ENCODE measurements around the gene UBALD1.
"Not testable (repeated sequence)": the region's sequence is repeated elsewhere in the genome, so short reads cannot be mapped to it uniquely, and the experiment has no call there.

UBALD1 gene

DNA sequence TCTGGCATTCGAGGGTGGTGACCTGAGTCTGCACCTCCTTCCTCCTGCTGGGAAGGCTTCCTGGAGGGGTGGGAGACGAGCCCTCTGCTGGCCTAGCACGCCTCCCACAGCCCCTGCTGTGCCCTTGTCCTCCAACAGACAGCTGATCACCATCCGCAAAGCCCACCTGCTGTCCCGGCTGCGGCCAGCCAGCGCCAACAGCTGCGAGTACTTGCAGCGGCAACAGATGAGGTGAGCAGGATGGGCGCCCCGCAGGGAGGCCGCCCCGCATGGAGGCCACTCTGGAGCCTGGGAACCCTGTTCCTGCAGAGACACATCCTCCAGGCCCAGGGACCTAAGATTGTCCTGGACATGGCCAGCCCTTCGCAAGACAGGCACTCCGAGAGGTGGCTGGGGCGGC is 21.6 kb downstream of the UBALD1 start:
- DNase-seq = no peak

DNA sequence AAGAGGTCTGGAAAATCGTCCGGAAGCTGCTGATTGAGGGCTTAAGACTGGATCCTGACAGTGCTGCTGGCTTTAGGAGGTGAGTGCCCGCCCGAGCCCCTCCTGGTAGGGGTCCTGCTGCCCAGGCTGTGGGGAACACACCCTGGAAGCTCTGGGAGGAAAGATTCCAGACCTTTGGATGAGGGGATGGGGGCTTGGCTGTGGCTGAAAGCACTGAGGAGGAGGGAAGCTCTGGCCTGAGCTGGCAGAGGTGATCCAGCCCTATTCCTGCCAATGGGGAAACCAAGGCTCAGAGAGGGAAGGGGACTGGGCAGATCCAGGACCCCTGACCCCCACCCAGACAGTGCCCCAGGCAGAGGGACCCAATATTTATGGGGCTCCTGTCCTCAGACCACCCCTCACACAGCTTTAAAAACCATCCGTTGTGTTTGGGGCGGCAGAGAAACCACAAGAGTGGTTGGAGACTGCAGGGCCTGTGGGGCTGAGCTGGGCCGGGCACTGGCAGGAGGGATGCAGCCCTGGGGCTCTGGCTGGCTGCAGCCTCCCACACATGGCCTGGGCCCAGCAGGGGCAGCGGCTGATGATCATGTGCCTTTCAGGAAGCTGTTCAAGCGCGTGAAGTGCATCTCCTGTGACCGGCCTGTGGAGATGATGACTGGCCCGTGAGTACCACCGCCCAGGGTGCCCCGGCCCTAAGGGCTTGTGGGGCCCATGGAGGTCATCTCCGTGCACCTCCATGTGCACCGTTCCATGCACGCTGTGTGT is 22.8 kb downstream of the UBALD1 start:
- DNase-seq = no peak

DNA sequence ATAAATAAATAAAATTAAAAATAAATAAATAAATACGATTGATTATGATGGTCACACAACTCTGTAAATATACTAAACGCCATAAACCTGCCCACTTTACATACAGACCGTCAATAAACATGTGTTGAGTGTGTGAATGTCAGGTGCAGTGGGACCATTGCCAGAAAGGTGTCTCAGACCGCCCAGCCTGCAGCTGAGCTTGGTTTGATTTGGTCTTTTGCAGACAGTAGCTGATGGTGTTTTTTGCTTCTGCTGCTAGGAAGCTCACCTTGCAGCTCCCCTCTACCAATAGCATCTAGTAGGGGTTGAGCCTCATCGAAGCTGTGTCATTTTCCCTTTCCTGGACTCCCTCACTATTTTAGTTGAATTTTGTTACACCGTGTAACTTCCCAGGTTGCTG is 23.5 kb downstream of the UBALD1 start:
- no peak for DNase-seq

DNA sequence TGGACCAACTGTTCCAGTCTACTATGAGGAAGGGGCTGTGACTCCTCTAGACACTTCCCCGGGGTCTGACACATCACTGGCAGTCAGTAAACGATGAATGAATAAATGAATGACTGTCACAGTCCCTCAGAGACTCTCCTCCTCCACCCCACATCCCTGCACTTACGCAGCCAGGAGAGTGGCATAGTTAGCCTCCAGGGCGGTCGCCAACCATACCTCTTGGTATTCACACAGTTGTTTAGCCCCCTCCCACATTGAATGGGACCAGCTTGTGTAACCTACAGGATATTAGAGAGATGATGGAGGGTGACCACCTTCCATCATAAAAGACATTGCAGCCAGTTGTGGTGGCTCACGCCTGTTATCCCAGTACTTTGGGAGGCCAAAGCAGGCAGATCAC is 25.7 kb downstream of the UBALD1 start:
- DNase-seq = no peak

DNA sequence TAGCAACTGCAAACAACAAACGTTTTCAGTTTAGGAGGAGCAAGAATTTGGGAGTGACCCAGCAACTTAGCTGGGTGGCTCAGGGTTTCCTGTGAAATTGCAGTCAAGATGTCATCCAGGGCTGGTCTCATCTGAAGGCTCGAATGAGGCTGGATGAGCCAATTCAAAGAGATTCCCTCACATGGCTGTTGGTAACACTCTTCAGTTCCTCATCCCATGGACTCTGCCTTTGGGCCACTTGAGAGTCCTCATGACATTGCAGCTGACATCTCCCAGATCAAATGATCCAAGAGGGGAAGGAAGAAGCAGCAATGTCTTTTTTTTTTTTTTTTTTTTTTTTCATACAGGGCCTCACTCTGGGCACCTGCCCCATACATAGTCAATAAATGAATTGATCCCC is 26.3 kb downstream of the UBALD1 start:
- DNase-seq = no peak

DNA sequence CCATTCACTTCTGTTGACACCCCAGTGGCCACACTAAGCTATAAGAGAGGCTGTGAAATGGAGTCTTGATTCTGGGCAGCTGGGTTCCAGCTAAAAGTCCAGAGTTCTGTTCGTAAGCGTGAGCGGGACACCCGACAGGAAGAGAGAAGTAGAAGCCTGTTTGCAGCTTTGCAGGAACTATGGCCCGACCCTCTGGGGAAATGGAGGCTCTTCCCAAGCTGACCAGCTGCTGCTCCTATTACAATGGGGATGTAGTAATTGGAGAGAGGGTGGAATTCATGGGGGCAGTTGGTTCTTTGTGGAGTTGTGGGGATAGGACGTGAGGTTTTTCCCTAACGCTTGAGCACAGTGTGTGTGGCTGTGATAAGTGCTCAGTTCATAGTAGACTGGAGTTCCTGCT is 28.4 kb downstream of the UBALD1 start:
- no peak for DNase-seq

DNA sequence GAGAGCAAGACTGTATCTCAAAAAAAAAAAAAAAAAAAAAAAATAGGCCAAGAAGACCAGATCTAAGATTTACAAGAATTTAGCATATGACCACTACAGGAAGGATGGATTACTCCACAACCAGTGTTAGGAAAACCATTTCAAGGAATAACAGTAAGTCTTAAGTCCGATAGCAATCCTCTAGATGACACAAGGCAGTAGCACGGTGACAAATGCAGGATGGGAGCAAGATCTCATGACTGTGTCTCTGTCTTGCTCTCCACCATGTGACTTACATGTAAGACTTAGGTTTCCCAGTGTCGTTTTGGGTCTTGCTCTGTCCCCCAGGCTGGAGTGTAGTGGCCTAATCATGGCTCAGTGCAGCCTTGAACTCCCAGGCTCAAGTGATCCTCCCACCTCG is 30.8 kb downstream of the UBALD1 start:
- no peak for DNase-seq

DNA sequence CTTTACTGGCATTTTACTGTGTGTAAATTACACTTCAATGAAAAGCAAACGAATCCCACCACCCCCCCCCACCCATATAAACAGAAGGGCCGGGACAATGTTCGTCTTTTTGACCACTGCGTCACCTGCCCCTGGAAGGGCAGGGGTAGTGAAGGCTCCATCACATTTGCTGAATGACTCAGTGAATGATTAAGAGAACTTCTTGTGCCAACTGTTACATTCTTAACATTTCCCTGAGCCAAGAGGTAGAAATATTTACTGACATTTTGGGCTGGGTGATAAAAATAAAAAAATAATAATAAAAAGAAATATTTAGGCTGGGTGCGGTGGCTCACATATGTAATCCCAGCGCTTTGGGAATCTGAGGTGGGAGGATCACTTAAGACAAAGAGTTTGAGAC is 34.4 kb downstream of the UBALD1 start:
- DNase-seq = no peak

DNA sequence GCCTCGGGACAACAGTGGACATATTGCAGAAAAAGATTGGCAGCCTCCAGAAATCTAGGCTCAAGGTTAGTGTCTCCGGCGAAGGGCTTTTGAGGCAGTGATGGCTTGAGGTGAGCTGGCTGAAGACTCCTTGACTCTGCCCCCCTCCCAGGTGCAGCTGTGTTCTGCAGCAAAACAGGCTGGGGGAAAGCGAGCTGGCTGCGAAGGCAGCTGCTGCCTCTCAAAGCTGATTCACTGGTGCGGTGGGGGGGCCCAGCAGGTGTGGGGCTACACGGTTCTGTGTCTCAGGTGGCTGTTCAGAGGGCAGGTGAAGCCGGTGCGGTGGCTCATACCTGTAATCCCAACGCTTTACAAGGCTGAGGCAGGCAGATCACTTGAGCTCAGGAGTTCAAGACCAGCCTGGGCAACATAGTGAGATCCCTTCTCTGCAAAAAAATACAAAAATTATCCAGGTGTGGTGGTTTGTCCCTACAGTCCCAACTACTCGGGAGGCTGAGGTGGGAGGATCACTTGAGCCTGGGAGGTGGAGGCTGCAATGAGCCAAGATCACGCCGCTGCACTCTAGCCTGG is 35.6 kb downstream of the UBALD1 start:
- DNase-seq = no peak

DNA sequence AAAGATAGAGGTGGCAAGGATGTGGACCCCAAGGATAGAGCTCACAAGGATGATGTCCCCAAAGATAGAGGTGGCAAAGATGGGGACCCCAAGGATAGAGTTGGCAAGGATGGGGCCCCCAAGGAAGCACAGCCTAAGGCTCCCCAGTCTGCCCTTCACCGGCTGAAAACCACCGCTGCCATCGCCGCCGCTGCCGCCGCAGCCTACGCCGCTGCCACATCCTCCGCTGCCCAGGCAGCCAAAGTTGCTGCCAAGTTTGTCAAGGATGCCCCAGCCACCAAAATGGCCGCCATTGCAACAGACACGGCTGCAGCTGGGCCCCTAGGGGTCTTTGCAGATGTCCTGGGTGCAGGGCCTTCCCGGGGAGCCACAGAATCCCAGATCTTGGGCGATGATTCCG is 38.7 kb downstream of the UBALD1 start:
- no peak for DNase-seq

DNA sequence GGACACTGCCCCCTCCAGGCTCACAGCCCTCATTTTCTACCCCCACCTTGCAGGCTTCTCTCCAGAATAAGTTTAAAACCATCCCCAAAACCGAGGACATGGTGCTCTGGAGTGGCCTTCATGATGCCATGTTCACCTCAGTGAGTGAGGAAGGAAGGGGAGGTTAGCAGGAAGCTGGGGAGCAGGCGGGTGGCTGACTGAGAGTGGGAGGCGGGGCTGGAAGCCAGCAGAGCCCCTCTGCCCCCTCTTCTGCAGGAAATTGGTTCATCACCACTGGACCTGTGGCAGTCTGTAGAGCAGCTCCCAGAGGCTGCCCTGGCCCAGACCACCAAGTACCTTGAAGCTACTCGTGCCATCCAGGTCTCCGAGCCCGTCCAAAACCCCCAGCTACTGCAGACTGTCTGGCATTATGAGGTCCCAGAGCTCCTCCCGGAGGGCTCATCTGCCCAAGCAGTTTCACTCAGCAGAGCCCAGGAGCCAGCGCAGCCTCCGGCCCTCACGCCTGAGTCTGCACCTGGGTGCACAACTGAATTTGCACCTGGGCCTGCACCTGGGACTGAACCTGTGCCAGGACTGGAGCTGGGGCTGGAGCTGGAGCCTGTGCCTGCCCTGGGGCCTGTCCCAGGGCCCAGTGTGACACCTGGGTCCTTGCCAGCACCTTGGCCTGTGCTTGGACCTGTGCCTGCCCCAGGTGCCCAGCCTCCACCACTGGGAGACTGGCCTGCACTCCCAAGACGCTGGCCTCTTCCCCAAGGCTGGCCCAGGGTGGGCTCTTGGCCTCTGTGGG is 39.6 kb downstream of the UBALD1 start:
- DNase-seq = no peak

DNA sequence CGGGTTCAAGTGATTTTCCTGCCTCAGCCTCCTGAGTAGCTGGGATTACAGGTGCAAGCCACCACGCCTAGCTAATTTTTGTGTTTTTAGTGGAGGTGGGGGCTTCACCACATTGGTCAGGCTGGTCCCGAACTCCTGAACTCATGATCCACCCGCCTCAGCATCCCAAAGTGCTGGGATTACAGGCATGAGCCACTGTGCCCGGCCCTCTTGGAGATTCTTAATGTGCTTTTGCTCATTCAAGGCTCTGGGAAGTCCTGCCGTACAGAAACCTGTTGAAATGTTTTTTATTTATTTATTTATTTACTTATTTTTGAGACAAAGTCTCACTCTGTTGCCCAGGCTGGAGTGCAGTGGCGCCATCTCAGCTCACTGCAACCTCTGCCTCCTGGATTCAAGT is 40.8 kb downstream of the UBALD1 start:
- DNase-seq = not testable (repeated sequence)

DNA sequence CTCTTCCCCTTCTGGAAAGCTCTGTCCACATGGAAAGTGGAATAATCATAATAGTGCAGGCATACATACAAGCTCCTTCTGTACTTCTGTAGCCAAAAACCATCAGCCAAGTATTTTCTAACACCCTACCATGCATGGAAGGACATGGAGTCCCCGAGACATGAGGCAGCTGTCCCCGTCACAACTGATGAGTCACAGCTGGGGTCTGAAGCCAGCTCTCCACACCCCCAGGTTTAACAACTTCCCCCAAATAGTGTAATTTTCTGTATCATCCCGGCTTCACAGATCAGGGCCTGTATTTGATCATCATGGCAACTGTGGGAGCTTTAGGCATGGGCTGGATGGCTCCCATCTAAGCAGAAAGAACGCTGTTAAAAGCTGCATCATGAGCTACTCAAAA is 42.0 kb downstream of the UBALD1 start:
- no peak for DNase-seq

DNA sequence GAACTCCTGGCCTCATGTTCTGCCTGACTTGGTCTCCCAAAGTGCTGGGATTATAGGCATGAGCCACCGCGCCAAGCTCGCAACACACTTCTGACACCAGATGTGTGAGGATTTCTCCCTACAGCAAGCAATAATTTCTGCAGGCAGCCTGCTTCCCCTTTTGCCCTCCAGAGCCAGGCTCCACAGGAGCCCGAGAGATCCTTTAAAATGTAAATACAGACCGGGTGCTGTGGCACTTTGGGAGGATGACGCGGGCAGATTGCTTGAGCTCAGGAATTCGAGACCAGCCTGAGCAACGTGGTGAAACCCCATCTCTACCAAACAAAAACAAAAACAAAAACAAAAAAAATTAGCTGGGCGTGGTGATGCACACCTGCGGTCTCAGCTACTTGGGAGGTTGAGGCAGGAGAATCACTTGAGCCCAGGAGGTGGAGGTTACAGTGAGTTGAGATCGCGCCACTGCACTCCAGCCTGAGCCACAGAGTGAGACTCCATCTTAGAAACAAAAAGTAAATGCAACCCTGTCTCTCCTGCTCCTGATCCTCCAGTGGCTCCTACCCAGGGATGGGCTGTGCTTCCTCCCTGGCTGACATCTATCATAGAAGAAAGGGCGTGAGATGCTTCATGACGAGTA is 43.9 kb downstream of the UBALD1 start:
- DNase-seq = no peak

DNA sequence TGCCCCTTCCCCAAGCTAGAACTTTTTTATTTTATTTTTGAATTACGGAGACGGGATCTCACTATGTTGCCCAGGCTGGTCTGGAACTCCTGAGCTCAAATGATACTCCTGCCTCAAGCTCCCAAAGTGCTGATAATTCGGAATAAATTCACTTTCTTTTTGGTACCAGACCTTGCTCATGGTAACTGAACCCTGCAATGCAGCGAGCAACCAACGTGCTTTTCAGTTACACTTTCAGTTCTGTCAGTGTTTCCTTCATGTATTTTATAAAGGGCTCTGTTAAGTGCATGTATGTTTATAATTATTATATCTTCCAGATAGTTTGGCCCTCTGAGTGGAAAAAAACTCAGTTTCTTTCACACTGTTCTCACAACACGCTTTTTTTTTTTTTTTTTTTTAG is 44.6 kb downstream of the UBALD1 start:
- no peak for DNase-seq

DNA sequence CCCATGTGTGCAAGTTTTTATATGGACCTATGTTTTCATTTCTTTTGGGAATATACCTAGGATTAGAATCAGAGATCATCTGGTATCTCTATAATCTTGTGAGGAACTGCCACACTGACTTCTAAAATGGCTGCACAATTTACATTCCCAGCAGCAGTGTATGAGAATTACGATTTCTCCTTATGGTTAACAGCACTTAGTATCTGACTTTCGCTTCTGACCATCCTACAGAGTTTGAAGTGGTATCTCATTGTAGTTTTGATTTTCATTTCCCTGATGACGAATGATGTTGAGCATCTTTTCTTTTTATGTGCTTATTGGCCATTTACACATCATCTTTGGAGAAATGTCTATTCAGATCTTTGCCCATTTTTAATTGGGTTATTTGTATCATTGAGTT is 48.5 kb downstream of the UBALD1 start:
- DNase-seq = no peak

DNA sequence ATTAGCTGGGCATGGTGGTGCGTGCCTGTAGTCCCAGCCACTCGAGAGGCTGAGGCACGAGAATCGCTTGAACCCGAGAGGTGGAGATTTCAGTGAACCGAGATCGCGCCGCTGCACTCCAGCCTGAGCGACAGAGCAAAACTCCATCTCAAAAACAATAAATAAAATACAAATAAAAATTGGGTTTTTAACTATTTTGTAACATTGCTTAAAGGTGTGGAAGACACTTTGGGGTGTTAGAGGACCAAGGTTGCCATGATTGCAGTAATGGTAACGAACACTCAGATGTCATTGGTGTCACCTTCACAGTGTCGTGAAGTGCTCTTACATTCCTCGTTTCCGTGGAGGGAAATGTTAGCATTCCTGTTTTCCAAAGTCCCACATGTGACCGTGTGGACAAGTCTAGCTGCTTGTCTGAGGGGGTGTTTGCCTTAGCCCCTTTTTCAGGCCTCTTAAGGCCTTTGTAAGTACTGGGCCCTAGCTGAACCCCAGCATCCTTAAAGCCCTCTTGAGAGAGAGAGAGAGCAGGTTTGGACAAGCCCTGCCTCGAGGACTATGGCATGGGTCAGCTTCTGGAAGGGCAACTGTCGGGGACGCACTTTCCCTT is 49.9 kb downstream of the UBALD1 start:
- no peak for DNase-seq

DNA sequence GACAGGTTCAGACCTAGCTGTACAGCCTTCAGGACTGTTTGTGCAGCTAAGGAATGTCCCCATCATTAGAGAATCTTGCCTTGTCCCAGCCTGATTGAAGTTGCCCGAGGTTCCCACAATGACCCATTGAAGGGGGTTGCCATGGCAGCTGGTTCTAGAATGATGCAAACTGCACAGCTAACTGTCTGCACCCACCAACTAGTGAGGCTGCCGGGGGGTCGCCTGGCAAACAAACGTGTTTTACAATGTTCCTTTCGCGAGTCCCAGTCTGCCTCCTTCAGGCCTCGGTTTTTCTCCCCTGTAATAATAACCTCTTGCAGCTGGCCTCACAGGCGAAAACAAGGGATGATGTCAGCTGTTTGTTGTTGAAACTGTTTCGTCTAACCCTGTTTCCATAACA is 53.1 kb downstream of the UBALD1 start:
- no peak for DNase-seq

Measured in activated T-cell treated with anti-CD3 and anti-CD28 coated beads, Interleukin-2, amount 50 U/mL, for 1 hour (primary cell).